Gastroesophageal sphincter (tissue), 3 donors: Measurements from ENCODE around the gene PHC2.

ENCODE experiments used
- POLR2A ChIP-seq, 2 donors: fragments of 450-650 bp; IDR thresholded peaks; one replicate each; pipeline ENCODE4 v1.6.1; 2017; ENCODE audit warnings: antibody characterized with exemption in 2 of 2, mild to moderate bottlenecking in 2 of 2, moderate library complexity in 1 of 2
- POLR2AphosphoS5 ChIP-seq: sonication (generic); formaldehyde crosslinking; IDR thresholded peaks from one replicate; pipeline ENCODE4 v1.6.1; 2017; ENCODE audit warnings: antibody characterized with exemption
- TF ChIP-seq, protein P1 (sequence below), 4 experiments: fragments of 200-600 bp in 2 of 4; fragments of 450-650 bp in 2 of 4; sonication (generic) in 1 of 4; IDR thresholded peaks; one replicate each; pipeline ENCODE4 v1.5.1; 2017 to 2019; ENCODE audit warnings: antibody characterized with exemption in 4 of 4, mild to moderate bottlenecking in 2 of 4, moderate library complexity in 2 of 4

DNA sequence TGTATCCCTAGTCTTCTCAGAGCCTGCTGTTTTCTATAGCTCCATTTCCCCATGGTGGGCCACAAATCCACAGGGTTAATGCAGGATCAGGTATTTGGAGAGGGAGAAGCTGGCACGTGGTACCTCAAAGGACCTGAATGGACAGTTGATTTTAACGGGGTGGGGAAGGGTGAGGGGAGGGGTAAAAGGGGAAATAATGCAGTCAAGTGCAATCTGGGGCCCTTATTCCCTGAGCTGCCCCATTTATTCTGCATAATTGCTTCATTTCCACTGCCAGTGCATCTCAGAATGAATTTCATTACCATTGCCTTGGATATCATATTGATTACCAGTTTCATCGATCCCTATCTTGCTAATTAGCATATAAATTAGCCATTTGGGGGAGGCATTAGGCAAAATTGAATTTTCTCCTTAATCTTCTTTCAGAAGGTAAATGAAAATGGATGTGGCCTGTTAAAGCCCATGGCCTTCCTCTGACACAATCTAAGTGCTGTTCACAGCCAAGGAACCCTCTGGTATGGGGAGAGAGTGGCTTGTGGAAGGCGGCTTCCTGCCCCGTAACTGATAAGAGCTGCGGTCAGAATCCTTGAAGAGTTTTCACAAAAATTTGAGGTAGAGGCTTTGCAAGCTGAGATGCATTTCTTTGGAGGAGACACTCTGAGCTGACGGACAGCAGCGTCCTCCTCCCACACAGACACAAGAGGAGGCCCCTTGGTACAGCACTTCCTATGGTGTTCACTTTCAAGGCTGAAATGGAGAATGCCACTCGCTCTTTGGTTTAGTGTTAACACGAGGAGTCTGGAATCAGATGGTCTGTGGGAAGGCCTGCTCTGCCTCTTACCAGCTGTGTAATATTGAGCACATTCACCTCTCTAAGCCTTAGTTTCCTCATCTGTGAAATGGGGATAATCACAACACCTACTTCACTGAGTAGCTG lies 34.4 kb downstream of the PHC2 start:
- TF ChIP-seq, protein P1, sequence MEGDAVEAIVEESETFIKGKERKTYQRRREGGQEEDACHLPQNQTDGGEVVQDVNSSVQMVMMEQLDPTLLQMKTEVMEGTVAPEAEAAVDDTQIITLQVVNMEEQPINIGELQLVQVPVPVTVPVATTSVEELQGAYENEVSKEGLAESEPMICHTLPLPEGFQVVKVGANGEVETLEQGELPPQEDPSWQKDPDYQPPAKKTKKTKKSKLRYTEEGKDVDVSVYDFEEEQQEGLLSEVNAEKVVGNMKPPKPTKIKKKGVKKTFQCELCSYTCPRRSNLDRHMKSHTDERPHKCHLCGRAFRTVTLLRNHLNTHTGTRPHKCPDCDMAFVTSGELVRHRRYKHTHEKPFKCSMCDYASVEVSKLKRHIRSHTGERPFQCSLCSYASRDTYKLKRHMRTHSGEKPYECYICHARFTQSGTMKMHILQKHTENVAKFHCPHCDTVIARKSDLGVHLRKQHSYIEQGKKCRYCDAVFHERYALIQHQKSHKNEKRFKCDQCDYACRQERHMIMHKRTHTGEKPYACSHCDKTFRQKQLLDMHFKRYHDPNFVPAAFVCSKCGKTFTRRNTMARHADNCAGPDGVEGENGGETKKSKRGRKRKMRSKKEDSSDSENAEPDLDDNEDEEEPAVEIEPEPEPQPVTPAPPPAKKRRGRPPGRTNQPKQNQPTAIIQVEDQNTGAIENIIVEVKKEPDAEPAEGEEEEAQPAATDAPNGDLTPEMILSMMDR (IDR thresholded peaks at IDR 0.05) = no peak
- TF ChIP-seq POLR2AphosphoS5 (no peak), POLR2A (IDR thresholded peaks at IDR 0.05) (no peak)
